Gastrocnemius medialis (tissue), 4 donors: ENCODE results near the gene SUOX.

ENCODE experiments used
- POLR2A ChIP-seq, 2 donors: fragments of 450-650 bp; IDR thresholded peaks; one replicate each; pipeline ENCODE4 v1.6.1; 2017; ENCODE audit warnings: antibody characterized with exemption in 2 of 2, mild to moderate bottlenecking in 2 of 2, moderate library complexity in 2 of 2
- TF ChIP-seq, protein P1 (sequence below), 5 experiments: fragments of 450-650 bp in 3 of 5; fragments of 200-600 bp in 2 of 5; sonication (generic) in 2 of 5; IDR thresholded peaks in 4 of 5; conservative IDR thresholded peaks in 1 of 5; 1 replicate in 4 of 5; 2 replicates in 1 of 5; pipeline ENCODE4 v1.5.1; 2016 to 2019; ENCODE audit warnings: antibody characterized with exemption in 5 of 5, mild to moderate bottlenecking in 3 of 5, moderate library complexity in 3 of 5

DNA sequence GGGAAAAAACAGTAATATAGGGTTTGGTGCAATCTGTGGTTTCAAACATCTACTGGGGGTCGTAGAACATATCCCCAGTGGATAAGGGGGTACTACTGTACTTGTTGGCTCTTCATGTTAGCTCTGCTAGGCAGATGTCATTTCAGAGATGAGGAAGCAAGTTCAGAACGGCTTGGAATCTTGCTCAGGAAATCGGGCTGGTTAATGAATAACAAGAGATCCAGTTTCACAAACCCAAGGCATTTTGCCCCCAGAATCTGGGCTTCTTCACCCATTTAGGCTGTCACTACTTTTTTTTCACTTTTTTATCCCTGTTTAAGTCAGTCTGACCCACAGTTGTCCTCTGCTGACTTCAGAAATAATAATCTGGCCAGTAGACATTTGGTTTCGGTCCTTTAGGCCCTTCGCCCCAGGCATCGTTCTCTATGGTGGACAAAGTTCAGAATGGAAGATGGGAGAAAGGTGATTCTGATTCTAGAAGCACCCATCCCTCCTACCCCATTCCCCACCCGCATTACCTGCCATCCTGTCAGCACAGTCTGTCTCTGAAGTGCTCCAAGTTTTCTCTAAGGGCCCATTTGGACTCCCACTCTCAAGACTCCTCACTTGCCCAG, 4.5 kb downstream of the SUOX start:
- TF ChIP-seq, protein P1, sequence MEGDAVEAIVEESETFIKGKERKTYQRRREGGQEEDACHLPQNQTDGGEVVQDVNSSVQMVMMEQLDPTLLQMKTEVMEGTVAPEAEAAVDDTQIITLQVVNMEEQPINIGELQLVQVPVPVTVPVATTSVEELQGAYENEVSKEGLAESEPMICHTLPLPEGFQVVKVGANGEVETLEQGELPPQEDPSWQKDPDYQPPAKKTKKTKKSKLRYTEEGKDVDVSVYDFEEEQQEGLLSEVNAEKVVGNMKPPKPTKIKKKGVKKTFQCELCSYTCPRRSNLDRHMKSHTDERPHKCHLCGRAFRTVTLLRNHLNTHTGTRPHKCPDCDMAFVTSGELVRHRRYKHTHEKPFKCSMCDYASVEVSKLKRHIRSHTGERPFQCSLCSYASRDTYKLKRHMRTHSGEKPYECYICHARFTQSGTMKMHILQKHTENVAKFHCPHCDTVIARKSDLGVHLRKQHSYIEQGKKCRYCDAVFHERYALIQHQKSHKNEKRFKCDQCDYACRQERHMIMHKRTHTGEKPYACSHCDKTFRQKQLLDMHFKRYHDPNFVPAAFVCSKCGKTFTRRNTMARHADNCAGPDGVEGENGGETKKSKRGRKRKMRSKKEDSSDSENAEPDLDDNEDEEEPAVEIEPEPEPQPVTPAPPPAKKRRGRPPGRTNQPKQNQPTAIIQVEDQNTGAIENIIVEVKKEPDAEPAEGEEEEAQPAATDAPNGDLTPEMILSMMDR (IDR thresholded peaks at IDR 0.05 in 4 of 5, conservative IDR thresholded peaks at IDR 0.05 in 1 of 5) = no peak
- TF ChIP-seq POLR2A (IDR thresholded peaks at IDR 0.05) = no peak
